NCI-H446 (cell line): Measurements from ENCODE around the gene NCBP1.
"Not testable (repeated sequence)": the region's sequence is repeated elsewhere in the genome, so short reads cannot be mapped to it uniquely, and the experiment has no call there.

ENCODE experiments used
- DNase-seq, 2 experiments: peaks; one replicate each; lab custom pipeline; 2025; lab: John Stamatoyannopoulos, UW

Gene NCBP1

DNA sequence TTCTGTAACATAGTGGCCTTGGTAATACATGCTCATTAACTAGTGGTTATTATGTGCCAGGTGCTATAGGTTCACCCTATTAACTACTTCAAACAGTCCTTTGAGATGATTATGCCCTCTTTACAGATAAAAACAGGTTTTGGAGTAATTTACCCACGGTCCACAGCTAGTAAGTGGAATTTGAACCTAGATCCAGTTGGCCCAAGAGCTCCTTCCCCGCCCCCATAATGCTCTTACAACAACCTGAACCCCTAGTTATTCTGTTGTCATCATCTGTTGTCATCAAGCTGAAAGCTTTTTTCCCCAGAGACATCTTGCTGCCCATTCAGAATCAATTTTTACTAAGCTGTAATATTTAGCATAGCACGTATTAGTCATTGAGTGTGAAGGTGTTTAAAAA is 40.3 kb downstream of the NCBP1 start:
- DNase-seq = no peak

GRCh38 chr9:97675655-97676054 is 42.0 kb downstream of the NCBP1 start:
- DNase-seq = no peak

DNA sequence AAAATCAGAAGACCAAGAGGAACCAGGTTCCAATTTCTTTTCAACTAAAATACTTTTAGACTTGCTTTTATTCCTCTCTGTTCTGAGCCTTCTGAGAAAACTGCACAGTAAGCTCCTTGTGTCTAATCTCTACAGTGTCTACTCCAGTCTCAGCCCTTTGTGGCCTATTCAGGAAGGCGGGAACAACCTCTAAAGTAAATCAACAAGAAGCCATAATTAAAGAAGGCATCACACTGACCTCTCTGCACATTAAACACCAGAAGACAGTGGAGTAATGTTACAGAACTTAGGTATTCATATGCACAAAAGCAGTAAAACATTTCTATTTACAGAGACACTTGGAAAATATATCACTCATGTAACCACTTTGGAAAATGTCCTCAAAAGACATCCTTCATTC is 48.6 kb downstream of the NCBP1 start:
- DNase-seq = no peak

GRCh38 chr9:97688654-97689053 is 55.0 kb downstream of the NCBP1 start:
- no peak for DNase-seq

GRCh38 chr9:97689401-97690180 is 56.0 kb downstream of the NCBP1 start:
- no peak for DNase-seq

GRCh38 chr9:97694769-97695168 is 61.1 kb downstream of the NCBP1 start:
- no peak for DNase-seq

GRCh38 chr9:97695390-97695789 is 61.8 kb downstream of the NCBP1 start:
- no peak for DNase-seq

DNA sequence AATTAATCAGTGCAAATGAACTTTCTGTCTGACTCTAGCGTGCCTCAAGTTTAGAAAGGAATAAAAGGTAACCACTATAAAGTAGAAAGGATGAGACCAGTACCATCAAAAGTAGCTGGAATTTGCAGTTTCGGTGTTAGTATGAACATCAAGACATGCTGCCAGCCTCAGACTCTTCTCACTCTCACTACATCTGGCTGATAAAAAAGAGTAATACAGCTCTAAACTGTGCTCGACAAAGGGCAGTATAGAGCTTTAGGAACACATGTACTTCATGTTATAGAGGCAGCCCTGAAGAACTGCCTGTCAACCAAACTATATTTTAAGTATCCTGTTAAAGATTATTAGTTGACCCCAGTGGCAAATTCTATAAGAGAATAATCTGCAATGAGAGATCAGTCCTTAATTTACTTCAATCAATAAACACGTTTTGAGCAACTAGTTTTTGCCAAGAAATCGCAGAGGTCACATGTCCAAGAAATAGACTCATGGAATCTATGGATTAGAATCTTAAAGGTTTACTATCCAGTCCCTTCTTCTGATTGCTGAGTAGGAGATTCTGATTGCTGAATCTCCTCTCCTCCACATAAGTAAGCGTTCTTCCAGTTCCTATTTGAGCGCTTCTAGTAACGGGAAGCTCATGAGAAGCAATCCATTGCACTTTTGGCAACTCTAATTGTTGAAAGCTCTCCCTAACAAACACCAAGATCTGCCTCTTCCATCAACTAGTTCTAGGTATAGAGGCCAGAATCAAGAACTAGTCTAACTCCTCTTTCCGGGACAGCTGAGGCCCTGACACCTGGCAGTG is 62.6 kb downstream of the NCBP1 start:
- DNase-seq = no peak

- peak; percentile 82 to 92 for DNase-seq
Measured at GRCh38 chr9:97696803-97697601, 63.4 kb downstream of the NCBP1 start, which contains the start of gene XPA. TSS of gene XPA (minus strand) at chr9:97697340. CDS start at chr9:97697292, 48 bp downstream.

- DNase-seq = no peak
Measured at GRCh38 chr9:97697837-97698236, 64.2 kb downstream of the NCBP1 start.

GRCh38 chr9:97698865-97699264 is 65.2 kb downstream of the NCBP1 start:
- no peak for DNase-seq

DNA sequence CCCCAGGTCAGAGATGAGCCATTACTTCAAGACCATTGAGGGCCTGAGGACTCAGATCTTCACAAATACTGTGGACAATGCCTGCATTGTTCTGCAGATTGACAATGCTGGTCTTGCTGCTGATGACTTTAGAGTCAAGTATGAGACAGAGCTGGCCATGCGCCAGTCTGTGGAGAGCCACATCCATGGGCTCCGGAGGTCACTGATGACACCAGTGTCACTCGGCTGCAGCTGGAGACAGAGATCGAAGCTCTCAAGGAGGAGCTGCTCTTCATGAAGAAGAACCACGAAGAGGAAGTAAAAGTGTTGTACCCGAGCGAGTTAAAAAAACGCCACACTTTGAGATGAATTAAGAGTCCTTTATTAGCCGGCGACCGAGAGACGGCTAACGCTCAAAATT is 65.7 kb downstream of the NCBP1 start:
- DNase-seq = not testable (repeated sequence)

GRCh38 chr9:97699824-97700223 is 66.2 kb downstream of the NCBP1 start:
- not testable (repeated sequence) for DNase-seq

- DNase-seq = no peak
Measured at GRCh38 chr9:97703437-97704344, 70.1 kb downstream of the NCBP1 start.

DNA sequence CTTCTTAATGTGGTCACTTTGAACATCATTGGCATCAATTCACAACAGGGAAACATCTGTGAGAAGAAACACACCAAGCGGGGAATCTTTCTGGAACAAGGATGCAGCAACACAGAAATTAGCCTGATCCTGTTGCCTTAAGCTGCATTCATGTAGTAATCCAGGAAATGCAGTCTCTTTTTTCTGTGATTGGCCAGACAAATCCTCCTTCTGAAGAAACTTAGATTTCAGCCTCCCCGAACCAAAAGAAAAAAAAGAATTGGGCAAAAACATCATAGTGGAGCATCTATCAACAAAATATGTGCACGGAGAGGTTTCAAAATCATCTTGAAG is 70.7 kb downstream of the NCBP1 start:
- no peak for DNase-seq

GRCh38 chr9:97704851-97705250 is 71.2 kb downstream of the NCBP1 start:
- DNase-seq = no peak

- no peak for DNase-seq
Measured at GRCh38 chr9:97705354-97705950, 71.8 kb downstream of the NCBP1 start.

DNA sequence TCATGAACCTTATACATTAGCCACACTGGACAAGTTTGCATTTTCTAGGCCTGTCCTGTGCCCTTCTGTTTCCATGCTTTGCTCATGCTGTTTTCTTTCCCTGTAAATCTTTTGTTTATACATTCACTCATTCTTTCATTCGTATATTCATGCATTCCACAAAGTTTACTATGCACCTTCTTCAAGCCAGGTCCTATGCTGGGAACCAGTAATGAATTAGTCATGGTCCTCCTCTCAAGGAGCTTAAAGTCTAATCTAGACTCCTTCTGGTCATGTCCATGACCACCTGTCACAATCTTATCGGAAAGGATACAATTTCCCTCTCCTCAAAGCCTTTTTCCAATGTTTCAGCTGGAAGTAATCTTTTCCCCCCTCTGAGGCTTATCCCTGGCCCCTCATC is 72.6 kb downstream of the NCBP1 start:
- DNase-seq = no peak

DNA sequence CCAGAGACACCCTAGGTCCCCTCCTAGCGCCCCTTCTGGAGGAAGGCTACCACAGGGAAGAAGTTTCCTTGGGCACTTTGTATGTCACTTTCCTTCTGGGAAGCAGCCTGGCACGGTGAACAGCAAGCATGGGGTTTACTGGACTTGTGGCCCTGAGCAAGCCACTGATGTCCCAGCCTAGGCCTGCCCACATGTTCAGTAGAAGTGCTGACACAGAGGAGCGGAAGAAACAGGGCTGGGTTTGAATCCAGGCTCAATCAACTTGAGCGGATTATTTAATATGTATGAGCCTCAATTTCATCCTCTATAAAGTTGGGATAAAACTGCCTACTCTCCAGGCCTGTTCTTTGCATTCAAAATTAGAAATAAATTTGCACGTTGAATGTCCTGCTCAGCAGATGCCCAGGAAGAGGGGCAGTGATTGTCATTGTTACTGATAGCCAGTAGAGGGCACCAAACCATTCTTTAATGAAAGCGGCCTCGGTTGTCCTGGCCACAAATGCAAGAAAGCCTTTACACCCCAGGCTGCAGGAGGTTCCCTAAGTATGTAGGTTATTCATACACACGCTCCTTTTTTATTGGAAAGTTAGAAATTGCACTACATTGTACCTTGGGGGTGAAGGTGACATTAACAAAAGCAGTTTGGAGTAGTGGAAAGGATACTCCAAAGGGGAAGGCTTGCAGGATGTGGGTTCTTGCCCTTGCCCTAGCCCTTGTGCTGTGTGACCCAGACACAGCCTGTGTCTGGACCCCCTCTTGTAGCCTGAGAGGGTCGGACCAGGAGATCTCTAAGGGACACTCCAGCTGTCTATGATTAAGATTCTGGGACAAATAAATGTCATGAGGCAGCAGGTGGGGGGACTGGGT is 77.0 kb downstream of the NCBP1 start:
- DNase-seq = peak in 1 of 2 experiments; percentile 65

- no peak for DNase-seq
Measured at GRCh38 chr9:97711223-97711626, 77.6 kb downstream of the NCBP1 start.
